ENCODE results near the gene SPOCD1.

SPOCD1 gene

DNA sequence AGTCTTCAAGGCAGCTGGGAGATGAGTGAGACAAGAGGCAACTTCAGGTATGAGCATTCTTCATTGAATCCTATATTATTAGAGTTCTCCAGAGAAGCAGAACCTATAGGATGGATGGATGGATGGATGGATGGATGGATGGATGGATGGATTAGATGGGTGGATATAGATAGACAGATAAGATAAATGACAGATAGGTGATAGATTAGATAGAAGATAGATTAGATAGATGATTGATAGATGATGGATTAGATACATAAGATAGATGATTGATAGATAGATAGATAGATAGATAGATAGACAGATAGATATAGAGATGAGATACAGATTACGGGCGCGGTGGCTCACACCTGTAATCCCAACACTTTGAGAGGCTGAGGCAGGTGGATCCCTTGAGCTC, 43.2 kb upstream of the SPOCD1 start:
- Histone ChIP-seq H3K27me3 (replicated peaks; ENCODE audit: control insufficient read depth, insufficient read depth, low read length) (no peaks in the 10 kb centered on the region), H3K4me3 (replicated peaks; ENCODE audit: low read depth, low read length) (no peak overlapping the region), H3K36me3 (ENCODE audit: control insufficient read depth, insufficient read depth, low read length) (no peaks in the 10 kb centered on the region)
- TF ChIP-seq, protein P1, sequence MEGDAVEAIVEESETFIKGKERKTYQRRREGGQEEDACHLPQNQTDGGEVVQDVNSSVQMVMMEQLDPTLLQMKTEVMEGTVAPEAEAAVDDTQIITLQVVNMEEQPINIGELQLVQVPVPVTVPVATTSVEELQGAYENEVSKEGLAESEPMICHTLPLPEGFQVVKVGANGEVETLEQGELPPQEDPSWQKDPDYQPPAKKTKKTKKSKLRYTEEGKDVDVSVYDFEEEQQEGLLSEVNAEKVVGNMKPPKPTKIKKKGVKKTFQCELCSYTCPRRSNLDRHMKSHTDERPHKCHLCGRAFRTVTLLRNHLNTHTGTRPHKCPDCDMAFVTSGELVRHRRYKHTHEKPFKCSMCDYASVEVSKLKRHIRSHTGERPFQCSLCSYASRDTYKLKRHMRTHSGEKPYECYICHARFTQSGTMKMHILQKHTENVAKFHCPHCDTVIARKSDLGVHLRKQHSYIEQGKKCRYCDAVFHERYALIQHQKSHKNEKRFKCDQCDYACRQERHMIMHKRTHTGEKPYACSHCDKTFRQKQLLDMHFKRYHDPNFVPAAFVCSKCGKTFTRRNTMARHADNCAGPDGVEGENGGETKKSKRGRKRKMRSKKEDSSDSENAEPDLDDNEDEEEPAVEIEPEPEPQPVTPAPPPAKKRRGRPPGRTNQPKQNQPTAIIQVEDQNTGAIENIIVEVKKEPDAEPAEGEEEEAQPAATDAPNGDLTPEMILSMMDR (IDR thresholded peaks at IDR 0.05; ENCODE audit: insufficient read depth, low read length, poor library complexity, severe bottlenecking): no peak
- DNase-seq (ENCODE audit: extremely low read depth, insufficient read length): no peak

- no peaks in the 10 kb centered on the region for H3K36me3 ChIP-seq (ENCODE audit: control insufficient read depth, insufficient read depth, low read length)
- TF ChIP-seq, protein P1 (IDR thresholded peaks at IDR 0.05; ENCODE audit: insufficient read depth, low read length, poor library complexity, severe bottlenecking): no peak
- no peaks in the 10 kb centered on the region for H3K27me3 ChIP-seq (replicated peaks; ENCODE audit: control insufficient read depth, insufficient read depth, low read length)
- H3K4me3 ChIP-seq (replicated peaks; ENCODE audit: low read depth, low read length): no peak overlapping the region
- DNase-seq (ENCODE audit: extremely low read depth, insufficient read length): no peak
Observed at GRCh38 chr1:31857863-31858262, 42.0 kb upstream of the SPOCD1 start.

DNA sequence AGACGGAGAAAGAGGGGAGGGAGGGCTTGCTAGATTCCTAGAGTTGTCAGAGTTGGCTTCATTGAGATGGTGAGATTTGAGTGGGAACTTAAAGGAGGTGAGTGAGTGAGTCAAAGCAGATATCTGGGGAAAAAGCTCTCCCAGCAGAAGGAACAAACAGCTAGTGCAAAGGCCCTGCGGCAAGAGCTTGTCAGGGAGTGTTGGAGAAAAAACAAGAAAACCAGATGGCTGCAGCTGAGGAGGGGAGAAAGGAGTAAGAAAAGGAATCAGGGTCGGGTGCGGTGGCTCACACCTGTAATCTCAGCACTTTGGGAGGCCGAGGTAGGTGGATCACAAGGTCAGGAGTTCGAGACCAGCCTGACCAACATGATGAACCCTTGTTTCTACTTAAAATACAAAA, 40.3 kb upstream of the SPOCD1 start:
- Histone ChIP-seq H3K36me3 (ENCODE audit: control insufficient read depth, insufficient read depth, low read length) (no peaks in the 10 kb centered on the region), H3K4me3 (replicated peaks; ENCODE audit: low read depth, low read length) (no peak overlapping the region), H3K27me3 (replicated peaks; ENCODE audit: control insufficient read depth, insufficient read depth, low read length) (no peaks in the 10 kb centered on the region)
- TF ChIP-seq, protein P1 (IDR thresholded peaks at IDR 0.05; ENCODE audit: insufficient read depth, low read length, poor library complexity, severe bottlenecking): no peak
- DNase-seq (ENCODE audit: extremely low read depth, insufficient read length): no peak

- DNase-seq (ENCODE audit: extremely low read depth, insufficient read length): no peak
- H3K27me3 ChIP-seq (replicated peaks; ENCODE audit: control insufficient read depth, insufficient read depth, low read length): no peaks in the 10 kb centered on the region
- H3K36me3 ChIP-seq (ENCODE audit: control insufficient read depth, insufficient read depth, low read length): no peaks in the 10 kb centered on the region
- no peak overlapping the region for H3K4me3 ChIP-seq (replicated peaks; ENCODE audit: low read depth, low read length)
- TF ChIP-seq, protein P1 (IDR thresholded peaks at IDR 0.05; ENCODE audit: insufficient read depth, low read length, poor library complexity, severe bottlenecking): no peak
Observed at GRCh38 chr1:31855038-31855845, 39.4 kb upstream of the SPOCD1 start.

GRCh38 chr1:31849653-31850052, 33.8 kb upstream of the SPOCD1 start:
- TF ChIP-seq, protein P1 (IDR thresholded peaks at IDR 0.05; ENCODE audit: insufficient read depth, low read length, poor library complexity, severe bottlenecking): no peak
- no peaks in the 10 kb centered on the region for H3K27me3 ChIP-seq (replicated peaks; ENCODE audit: control insufficient read depth, insufficient read depth, low read length)
- DNase-seq (ENCODE audit: extremely low read depth, insufficient read length): no peak

More at GRCh38 chr1:31849653-31850052, 33.8 kb upstream of the SPOCD1 start:
- Histone ChIP-seq H3K36me3 (ENCODE audit: control insufficient read depth, insufficient read depth, low read length) (no peaks in the 10 kb centered on the region), H3K4me3 (replicated peaks; ENCODE audit: low read depth, low read length) (no peak overlapping the region)

Measured in GM06990 (cell line).